ENCODE measurements around the gene KLC3.

KLC3 gene

DNA sequence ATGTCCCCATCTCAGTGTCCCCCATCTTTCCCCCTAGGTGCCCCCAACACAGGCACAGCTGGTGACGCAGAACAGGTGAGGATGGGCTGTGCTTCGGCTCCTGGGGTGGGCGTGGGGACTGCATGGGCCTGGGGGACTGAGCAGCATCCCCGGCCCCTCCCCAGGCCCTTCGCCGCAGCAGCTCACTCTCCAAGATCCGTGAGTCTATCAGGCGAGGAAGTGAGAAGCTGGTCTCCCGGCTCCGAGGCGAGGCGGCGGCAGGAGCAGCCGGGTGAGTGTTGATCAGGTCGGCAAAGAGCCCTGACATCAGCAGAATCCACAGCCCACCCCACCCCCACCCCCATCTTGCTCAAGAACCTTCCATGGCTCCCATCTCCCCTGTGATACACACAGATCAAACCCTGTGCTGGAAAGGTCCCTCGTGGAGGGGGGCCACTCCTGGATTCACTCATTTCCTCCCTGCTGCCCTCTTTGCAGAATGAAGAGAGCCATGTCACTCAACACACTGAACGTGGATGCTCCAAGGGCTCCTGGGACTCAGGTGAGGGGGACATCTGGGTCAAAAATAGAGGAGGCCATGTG lies 10.0 kb downstream of the KLC3 start:
- Histone ChIP-seq H3K4me3 (ENCODE audit: low read depth in 1 of 2, low read length in 1 of 2) (no peak overlapping the region), H3K9me3 (no peaks in the 10 kb centered on the region), H3K4me1 (ENCODE audit: control insufficient read depth in 1 of 2, insufficient read depth in 1 of 2, low read depth in 1 of 2, low read length in 1 of 2) (no peaks in the 10 kb centered on the region), H3K27ac (no peak overlapping the region), H3K27me3 (peaks cover 25% of the 10 kb centered on the region), H3K36me3 (peaks cover 26% of the 10 kb centered on the region)
- TF ChIP-seq, protein P1, sequence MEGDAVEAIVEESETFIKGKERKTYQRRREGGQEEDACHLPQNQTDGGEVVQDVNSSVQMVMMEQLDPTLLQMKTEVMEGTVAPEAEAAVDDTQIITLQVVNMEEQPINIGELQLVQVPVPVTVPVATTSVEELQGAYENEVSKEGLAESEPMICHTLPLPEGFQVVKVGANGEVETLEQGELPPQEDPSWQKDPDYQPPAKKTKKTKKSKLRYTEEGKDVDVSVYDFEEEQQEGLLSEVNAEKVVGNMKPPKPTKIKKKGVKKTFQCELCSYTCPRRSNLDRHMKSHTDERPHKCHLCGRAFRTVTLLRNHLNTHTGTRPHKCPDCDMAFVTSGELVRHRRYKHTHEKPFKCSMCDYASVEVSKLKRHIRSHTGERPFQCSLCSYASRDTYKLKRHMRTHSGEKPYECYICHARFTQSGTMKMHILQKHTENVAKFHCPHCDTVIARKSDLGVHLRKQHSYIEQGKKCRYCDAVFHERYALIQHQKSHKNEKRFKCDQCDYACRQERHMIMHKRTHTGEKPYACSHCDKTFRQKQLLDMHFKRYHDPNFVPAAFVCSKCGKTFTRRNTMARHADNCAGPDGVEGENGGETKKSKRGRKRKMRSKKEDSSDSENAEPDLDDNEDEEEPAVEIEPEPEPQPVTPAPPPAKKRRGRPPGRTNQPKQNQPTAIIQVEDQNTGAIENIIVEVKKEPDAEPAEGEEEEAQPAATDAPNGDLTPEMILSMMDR (IDR thresholded peaks at IDR 0.05): no peak

DNA sequence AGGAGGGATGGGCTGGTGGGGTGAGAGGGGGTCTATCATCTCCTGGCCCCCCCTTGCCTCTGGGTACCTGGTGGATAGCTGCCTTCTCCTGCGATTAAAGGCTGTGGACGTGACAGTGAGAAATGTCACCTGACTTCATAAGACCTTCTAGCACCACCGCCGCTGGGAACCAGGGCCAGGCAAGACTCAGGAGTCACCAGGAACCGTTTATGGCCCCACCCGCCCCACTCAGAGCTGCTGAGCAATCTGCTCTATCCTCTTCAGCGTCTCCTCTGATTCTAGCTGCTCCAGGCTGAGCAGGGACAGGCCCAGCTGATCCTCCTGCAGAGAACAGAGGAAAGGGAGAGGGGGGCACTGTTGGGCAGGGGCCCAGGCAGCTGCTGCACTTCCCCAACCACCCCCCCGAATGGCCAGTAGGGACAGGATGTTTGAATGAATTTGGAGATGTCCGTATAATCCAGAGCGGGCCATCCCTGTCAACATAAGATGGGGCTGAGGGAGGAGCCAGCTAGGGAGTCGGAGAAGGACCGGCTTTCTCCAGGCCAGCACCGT lies 10.9 kb downstream of the KLC3 start:
- Histone ChIP-seq H3K4me3 (ENCODE audit: low read depth in 1 of 2, low read length in 1 of 2) (no peak overlapping the region), H3K9me3 (no peaks in the 10 kb centered on the region), H3K4me1 (ENCODE audit: control insufficient read depth in 1 of 2, insufficient read depth in 1 of 2, low read depth in 1 of 2, low read length in 1 of 2) (no peaks in the 10 kb centered on the region), H3K27me3 (peaks cover 16% of the 10 kb centered on the region), H3K36me3 (peaks cover 26% of the 10 kb centered on the region), H3K27ac (no peak overlapping the region)
- TF ChIP-seq, protein P1 (IDR thresholded peaks at IDR 0.05): no peak

DNA sequence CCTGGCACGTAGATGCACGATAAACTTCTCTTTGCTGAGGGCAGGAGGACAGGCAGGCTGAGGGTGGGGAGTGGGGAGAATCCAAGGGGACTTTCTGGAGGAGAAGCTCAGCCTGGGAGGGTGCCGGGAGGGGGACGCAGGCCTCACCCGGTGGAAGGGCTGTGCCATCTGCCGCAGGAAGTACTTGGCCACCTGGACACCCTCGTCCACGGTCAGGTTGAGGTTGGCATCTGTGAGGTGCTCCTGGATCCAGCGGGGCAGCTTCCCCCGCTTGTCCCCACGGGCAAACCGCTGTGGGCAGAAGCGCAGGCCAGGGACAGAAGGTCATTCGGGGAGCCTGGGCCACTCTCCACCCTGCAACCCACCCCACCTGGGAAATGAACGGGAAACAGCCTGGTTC lies 11.5 kb downstream of the KLC3 start:
- Histone ChIP-seq H3K4me3 (ENCODE audit: low read depth in 1 of 2, low read length in 1 of 2) (no peak overlapping the region), H3K9me3 (no peaks in the 10 kb centered on the region), H3K27me3 (peaks cover 10% of the 10 kb centered on the region), H3K4me1 (ENCODE audit: control insufficient read depth in 1 of 2, insufficient read depth in 1 of 2, low read depth in 1 of 2, low read length in 1 of 2) (no peaks in the 10 kb centered on the region), H3K36me3 (peaks cover 26% of the 10 kb centered on the region), H3K27ac (no peak overlapping the region)
- TF ChIP-seq, protein P1 (IDR thresholded peaks at IDR 0.05): no peak

DNA sequence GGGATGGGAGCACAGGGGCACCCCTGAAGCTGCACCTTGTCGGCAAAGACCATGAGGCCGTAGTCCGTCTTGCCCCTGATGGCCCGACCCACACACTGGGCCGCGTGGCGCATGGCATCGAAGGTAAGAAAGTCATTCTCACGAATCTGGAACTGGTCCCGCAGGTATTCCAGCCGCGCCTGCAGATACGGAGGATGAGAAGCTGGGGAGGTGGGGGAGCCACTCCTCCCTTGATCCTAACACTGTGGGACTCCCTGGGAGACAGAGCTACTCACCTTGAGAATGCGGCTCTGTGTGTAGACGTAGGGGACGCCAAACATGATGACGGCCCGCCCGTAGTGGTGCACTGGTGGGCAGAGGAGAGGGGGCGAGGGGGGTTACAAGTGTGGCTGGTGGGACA lies 11.9 kb downstream of the KLC3 start:
- TF ChIP-seq, protein P1 (IDR thresholded peaks at IDR 0.05): no peak
- no peaks in the 10 kb centered on the region for H3K9me3 ChIP-seq
- no peaks in the 10 kb centered on the region for H3K4me1 ChIP-seq (ENCODE audit: control insufficient read depth in 1 of 2, insufficient read depth in 1 of 2, low read depth in 1 of 2, low read length in 1 of 2)
- no peak overlapping the region for H3K4me3 ChIP-seq (ENCODE audit: low read depth in 1 of 2, low read length in 1 of 2)
- H3K27me3 ChIP-seq: peaks cover 6% of the 10 kb centered on the region
- H3K27ac ChIP-seq: no peak overlapping the region
- H3K36me3 ChIP-seq: peaks cover 26% of the 10 kb centered on the region

DNA sequence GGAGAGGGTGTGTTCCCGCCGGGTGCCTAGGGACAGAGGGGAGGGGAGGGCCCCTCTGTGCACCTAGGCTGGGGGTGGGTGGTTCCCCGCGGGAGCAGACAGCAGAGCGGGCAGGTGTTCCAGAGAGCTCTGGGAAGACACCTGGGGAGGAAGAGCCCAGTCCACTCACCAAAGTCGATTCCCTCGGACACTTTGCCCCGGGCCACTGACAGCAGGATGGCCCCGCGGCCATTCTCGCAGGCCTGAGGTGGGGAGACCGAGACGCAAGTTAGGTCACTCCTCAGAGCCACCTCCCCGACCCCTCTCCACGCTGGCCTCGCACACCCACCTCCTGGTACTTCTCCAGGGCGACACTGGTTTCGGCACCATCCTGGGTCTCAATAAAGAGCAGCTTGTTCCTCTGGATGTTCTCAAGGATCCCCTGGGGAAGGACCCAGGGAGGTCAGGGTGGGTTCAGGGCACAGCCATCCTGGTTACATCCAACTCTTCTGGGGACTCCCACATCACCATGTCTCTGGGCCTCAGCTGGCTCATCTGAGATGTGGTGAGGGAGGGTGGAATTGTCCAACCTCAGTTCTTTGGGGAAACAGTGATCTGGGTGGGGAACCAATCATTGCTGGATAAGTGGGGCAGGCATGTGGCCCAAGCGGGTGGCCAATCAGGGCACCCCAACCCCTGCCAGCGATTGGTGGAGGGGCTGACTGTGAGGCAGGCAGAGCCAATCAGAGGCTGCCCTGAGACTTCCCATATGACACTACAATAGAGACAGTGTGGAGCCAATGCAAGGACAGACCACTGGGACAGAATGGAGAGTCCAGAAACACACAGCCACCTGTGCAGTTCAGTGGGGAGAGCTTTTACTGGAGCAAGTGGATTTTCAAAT lies 12.6 kb downstream of the KLC3 start:
- Histone ChIP-seq H3K27ac (no peak overlapping the region), H3K36me3 (peaks cover 26% of the 10 kb centered on the region), H3K9me3 (no peaks in the 10 kb centered on the region), H3K4me1 (ENCODE audit: control insufficient read depth in 1 of 2, insufficient read depth in 1 of 2, low read depth in 1 of 2, low read length in 1 of 2) (no peaks in the 10 kb centered on the region), H3K27me3 (no peaks in the 10 kb centered on the region), H3K4me3 (ENCODE audit: low read depth in 1 of 2, low read length in 1 of 2) (no peak overlapping the region)
- TF ChIP-seq, protein P1 (IDR thresholded peaks at IDR 0.05): no peak

Measured in neutrophil (primary cell).